ENCODE results near the gene PIGU.
"Not testable (repeated sequence)": the region's sequence is repeated elsewhere in the genome, so short reads cannot be mapped to it uniquely, and the experiment has no call there.

Gene PIGU

GRCh38 chr20:34706302-34706875 lies 29.5 kb upstream of the PIGU start:
- no peak for DNase-seq

DNA sequence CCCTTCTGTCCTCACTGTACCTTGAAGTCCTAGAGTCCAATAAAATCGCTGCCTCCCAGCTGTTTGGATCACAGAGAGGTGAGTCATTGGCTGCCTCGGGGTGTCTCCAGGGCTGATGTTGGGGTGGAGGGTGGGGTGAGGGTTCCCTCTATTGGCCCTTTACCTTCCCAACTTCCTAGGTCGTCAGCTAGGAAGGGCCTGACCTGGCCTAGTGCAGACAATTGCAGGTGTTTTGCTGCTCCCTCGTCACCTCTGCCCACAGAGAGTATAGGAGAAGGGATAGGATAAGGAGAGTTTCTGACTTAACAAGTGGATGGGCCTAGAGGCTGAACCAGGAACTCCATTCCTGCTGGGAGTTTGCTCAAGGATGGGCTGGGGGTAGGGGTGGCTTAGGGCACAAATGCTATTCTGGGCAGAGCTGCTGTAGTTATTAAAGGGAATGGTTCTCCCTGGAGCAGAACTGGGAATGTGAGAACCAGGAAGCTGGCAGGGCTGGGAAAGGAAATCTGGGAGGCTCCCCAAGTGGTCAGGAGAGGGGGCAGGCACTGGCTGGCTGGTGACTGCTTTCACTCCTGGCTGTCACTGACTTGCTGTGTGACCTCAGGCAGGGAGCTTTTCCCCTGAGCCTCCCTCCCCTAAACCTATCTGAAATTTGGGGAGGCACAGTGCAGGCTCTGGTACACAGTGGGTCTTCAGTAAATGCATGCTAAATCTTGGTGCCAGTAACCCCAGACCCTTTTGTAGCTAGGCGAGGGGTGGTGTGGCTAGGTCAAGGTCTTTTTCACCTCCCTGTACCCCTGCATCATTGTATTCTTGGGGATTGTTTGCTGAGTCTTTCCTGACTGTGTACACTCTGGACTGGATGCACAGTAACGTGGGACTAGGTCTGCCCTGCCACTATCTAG lies 28.8 kb upstream of the PIGU start:
- DNase-seq = no peak

GRCh38 chr20:34705008-34705396 lies 28.1 kb upstream of the PIGU start:
- no peak for DNase-seq

GRCh38 chr20:34704177-34705007 lies 27.5 kb upstream of the PIGU start, which contains the start of gene TP53INP2:
Gene TP53INP2 (plus strand): TSS chr20:34704344. CDS start chr20:34708740, 4,396 bp downstream.
- DNase-seq = peak; percentile 68 to 93 (median 89)

- peak in 1 of 5 experiments; percentile 29 for DNase-seq
Measured at GRCh38 chr20:34703424-34704176, 26.7 kb upstream of the PIGU start.

GRCh38 chr20:34703061-34703423 lies 26.1 kb upstream of the PIGU start:
- no peak for DNase-seq

- DNase-seq = no peak
Measured at GRCh38 chr20:34701405-34702085, 24.7 kb upstream of the PIGU start.

DNA sequence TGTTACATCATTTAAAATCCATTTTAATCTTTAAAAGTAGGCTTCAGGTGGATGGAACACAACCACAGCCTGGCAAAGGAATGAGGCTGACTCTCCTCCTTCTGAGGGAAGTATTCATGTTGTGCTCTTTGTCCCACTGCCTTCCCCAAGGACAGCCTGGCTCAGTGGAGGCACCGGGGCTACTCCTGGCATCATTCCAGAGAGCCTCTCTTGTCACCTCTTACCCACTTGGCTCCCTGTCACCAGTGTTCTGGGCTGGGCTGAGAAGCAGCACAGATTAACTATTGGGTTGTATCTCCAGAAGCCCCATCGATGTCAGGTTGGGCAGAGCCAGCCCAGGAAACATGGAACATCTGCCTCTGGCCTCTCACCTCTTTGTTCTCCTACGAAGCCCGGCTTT lies 16.5 kb upstream of the PIGU start:
- DNase-seq = no peak

DNA sequence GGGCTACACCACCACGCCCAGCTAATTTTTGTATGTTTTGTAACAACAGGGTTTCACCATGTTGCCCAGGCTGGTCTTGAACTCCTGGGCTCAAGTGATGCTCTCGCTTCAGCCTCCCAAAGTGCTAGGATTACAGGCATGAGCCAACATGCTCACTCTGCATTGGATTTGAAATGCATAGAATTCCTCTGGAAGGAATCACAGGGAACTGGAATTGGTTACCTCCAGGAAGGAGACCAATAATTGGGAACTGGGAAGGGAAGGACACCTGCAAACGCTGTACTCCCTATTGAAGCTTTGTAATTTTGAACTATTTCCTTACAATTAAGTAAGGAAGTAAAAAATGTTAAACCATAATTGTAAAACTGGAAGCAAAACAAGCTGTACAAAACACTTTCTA lies 14.9 kb upstream of the PIGU start:
- DNase-seq = no peak

DNA sequence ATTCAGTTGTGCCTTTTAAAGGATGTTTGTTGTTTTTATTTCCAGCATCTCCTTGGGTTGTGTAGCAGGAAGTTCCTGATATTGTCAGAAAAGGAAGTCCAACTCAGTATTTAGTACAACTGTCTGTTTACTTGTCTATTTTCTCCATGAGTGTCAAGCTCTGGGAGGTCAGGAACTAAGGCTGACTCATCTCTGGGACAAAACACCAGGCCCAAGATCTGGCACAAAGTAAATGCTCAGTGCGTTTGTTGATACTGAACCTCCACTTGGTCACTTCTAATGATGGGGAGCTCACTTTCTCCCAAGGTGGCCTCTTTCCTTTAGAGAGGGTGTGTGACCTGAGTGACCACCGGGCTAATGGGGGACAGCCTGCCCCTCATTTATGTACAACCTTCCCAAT lies 12.6 kb upstream of the PIGU start:
- DNase-seq = no peak

- DNase-seq = no peak
Measured at GRCh38 chr20:34683667-34684066, 6.8 kb upstream of the PIGU start.

- DNase-seq = no peak
Measured at GRCh38 chr20:34680586-34681175, 3.8 kb upstream of the PIGU start.

GRCh38 chr20:34675993-34676641 lies 775 bp downstream of the PIGU start:
- no peak for DNase-seq

GRCh38 chr20:34675561-34675960 lies 1.3 kb downstream of the PIGU start:
- DNase-seq = no peak

DNA sequence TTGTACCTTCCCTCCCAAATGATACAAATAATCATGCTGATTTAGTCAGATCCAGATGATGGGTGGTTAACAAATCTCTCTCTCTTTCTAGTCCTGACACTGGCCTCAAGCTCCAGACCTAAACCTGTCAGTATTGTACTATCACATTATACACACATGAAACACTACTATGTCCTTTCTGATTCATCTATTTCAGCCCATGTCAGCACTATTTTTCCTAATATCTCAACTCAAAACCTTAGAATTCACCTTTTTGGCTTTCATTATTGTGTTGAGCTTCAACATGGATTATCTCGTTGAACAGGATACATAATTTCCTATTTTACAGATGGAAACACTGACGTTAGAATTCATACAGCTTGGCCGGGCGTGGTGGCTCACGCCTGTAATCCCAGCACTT lies 3.5 kb downstream of the PIGU start:
- no peak for DNase-seq

- DNase-seq = no peak
Measured at GRCh38 chr20:34669094-34669493, 7.8 kb downstream of the PIGU start.

GRCh38 chr20:34664751-34665150 lies 12.1 kb downstream of the PIGU start:
- not testable (repeated sequence) for DNase-seq

- DNase-seq = no peak
Measured at GRCh38 chr20:34663213-34663943, 13.5 kb downstream of the PIGU start.

DNA sequence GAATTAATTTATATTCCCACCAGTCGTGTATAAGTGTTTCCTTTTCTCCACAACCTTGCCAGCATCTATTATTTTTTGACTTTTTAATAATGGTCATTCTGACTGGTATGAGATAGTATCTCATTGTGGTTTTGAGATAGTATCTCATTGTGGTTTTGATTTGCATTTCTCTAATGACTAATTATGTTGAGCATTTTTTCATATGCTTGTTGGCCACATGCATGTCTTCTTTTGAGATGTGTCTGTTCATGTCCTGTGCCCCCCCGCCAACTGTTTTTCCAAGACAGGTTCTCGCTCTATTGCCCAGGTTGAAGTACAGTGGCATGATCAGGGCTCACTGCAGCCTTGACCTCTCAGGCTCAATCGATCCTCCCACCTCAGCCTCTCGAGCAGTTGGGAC lies 15.1 kb downstream of the PIGU start:
- peak in 1 of 5 experiments; percentile 65 for DNase-seq

GRCh38 chr20:34658654-34659053 lies 18.2 kb downstream of the PIGU start:
- DNase-seq = not testable (repeated sequence)

All from T-helper 2 cell (primary cell).